Loucy (cell line): ENCODE data around the gene CXCL1.

Experiments
- H2AFZ ChIP-seq: fragments of 200-600 bp; sonication (generic); 2 replicates; pipeline ENCODE4 v1.6.0; 2016; ENCODE audit warnings: antibody characterized with exemption, mild to moderate bottlenecking, low read length, moderate library complexity
- H3F3A ChIP-seq: fragments of 200-600 bp; 2 replicates; pipeline ENCODE4 v1.6.0; 2016; ENCODE audit warnings: antibody characterized with exemption, low read depth, mild to moderate bottlenecking
- H3K27me3 ChIP-seq: fragments of 200-600 bp; sonication (generic); 2 replicates; pipeline ENCODE4 v1.6.1; 2014; ENCODE audit warnings: low read length, mild to moderate bottlenecking; ENCODE audit not compliant: insufficient read depth, poor library complexity, severe bottlenecking
- H3K36me3 ChIP-seq: fragments of 200-600 bp; sonication (generic); 2 replicates; pipeline ENCODE4 v1.6.1; 2016; ENCODE audit warnings: low read length; ENCODE audit not compliant: insufficient read depth
- H3K4me1 ChIP-seq: fragments of 200-600 bp; sonication (generic); 2 replicates; pipeline ENCODE4 v1.5.1; 2014; ENCODE audit warnings: low read length, mild to moderate bottlenecking; ENCODE audit not compliant: insufficient read depth, poor library complexity, severe bottlenecking
- H3K4me2 ChIP-seq: fragments of 200-600 bp; sonication (generic); 2 replicates; pipeline ENCODE4 v1.6.0; 2014; ENCODE audit warnings: antibody characterized with exemption, low read length, low read depth, mild to moderate bottlenecking; ENCODE audit not compliant: poor library complexity, severe bottlenecking
- H3K4me3 ChIP-seq: fragments of 200-600 bp; sonication (generic); 2 replicates; pipeline ENCODE4 v1.5.1; 2014; ENCODE audit warnings: low read length, mild to moderate bottlenecking, mixed read lengths; ENCODE audit not compliant: poor library complexity, severe bottlenecking
- H3K79me2 ChIP-seq: fragments of 200-600 bp; sonication (generic); 2 replicates; pipeline ENCODE4 v1.6.1; 2014; ENCODE audit warnings: low read length; ENCODE audit not compliant: insufficient read depth
- H3K9ac ChIP-seq: fragments of 200-600 bp; sonication (generic); 2 replicates; pipeline ENCODE4 v1.6.0; 2014; ENCODE audit warnings: mild to moderate bottlenecking, low read depth, low read length, moderate library complexity; ENCODE audit not compliant: poor library complexity, severe bottlenecking
- H3K9me2 ChIP-seq: fragments of 200-600 bp; sonication (generic); replicated peaks from 2 replicates; pipeline ENCODE4 v1.6.1; 2016; ENCODE audit warnings: low read depth, low read length, mixed read lengths
- H3K9me3 ChIP-seq: fragments of 200-600 bp; sonication (generic); 2 replicates; pipeline ENCODE4 v1.6.1; 2014; ENCODE audit warnings: mild to moderate bottlenecking, antibody characterized with exemption, low read length, low read depth; ENCODE audit not compliant: insufficient read depth
- H4K20me1 ChIP-seq: fragments of 200-600 bp; sonication (generic); 2 replicates; pipeline ENCODE4 v1.6.0; 2014; ENCODE audit warnings: antibody characterized with exemption, low read length, mild to moderate bottlenecking; ENCODE audit not compliant: insufficient read depth, poor library complexity, severe bottlenecking
- CTCF ChIP-seq: fragments of 200-600 bp; sonication (generic); conservative IDR thresholded peaks from 2 replicates; pipeline ENCODE4 v1.5.1; 2014; ENCODE audit warnings: mild to moderate bottlenecking, antibody characterized with exemption, low read length
- EZH2phosphoT487 ChIP-seq: fragments of 200-600 bp; IDR thresholded peaks from 2 replicates; pipeline ENCODE4 v1.6.1; 2018; ENCODE audit warnings: antibody characterized with exemption, mild to moderate bottlenecking, moderate library complexity, borderline replicate concordance

CXCL1 gene

GRCh38 chr4:73867783-73868182 lies 1.4 kb upstream of the CXCL1 start:
- no peaks in the 10 kb centered on the region for H3K27me3 ChIP-seq
- H3K9me2 ChIP-seq = no peaks in the 10 kb centered on the region
- no peak overlapping the region for H2AFZ ChIP-seq
- H3K79me2 ChIP-seq = no peaks in the 10 kb centered on the region
- no peaks in the 10 kb centered on the region for H4K20me1 ChIP-seq
- peak; percentile 18; the same call in 1 of the 2 replicates for TF ChIP-seq CTCF
- no peak for TF ChIP-seq EZH2phosphoT487
- H3K4me3 ChIP-seq = no peak overlapping the region
- no peaks in the 10 kb centered on the region for H3K9me3 ChIP-seq
- no peaks in the 10 kb centered on the region for H3K4me1 ChIP-seq
- H3F3A ChIP-seq = no peaks in the 10 kb centered on the region
- no peak overlapping the region for H3K9ac ChIP-seq
- no peaks in the 10 kb centered on the region for H3K36me3 ChIP-seq
- H3K4me2 ChIP-seq = no peak overlapping the region

GRCh38 chr4:73868206-73869129 lies 725 bp upstream of the CXCL1 start:
- Histone ChIP-seq H3K79me2 (no peaks in the 10 kb centered on the region), H3K4me1 (no peaks in the 10 kb centered on the region), H3K36me3 (no peaks in the 10 kb centered on the region), H3F3A (no peaks in the 10 kb centered on the region), H3K4me3 (no peak overlapping the region), H3K9me2 (no peaks in the 10 kb centered on the region), H4K20me1 (no peaks in the 10 kb centered on the region), H3K9ac (no peak overlapping the region), H3K4me2 (no peak overlapping the region), H3K27me3 (no peaks in the 10 kb centered on the region), H3K9me3 (no peaks in the 10 kb centered on the region), H2AFZ (no peak overlapping the region)
- no peak for TF ChIP-seq EZH2phosphoT487
- no peak for TF ChIP-seq CTCF

GRCh38 chr4:73870260-73870659 lies 1.1 kb downstream of the CXCL1 start:
- Histone ChIP-seq H3K9me2 (no peaks in the 10 kb centered on the region), H2AFZ (no peak overlapping the region), H3K27me3 (no peaks in the 10 kb centered on the region), H3K4me3 (no peak overlapping the region), H4K20me1 (no peaks in the 10 kb centered on the region), H3K79me2 (no peaks in the 10 kb centered on the region), H3F3A (no peaks in the 10 kb centered on the region), H3K9ac (no peak overlapping the region), H3K36me3 (no peaks in the 10 kb centered on the region), H3K4me1 (no peaks in the 10 kb centered on the region), H3K9me3 (no peaks in the 10 kb centered on the region), H3K4me2 (no peak overlapping the region)
- no peak for TF ChIP-seq EZH2phosphoT487
- no peak for TF ChIP-seq CTCF
